Lung microvascular endothelial cell (primary cell): Measurements from ENCODE around the gene SLC20A1. TPM values are rescaled to one million over a fixed set of nuclear protein-coding genes. Genes with fewer than 3 reads are reported as not detected.

Source experiments
- DNase-seq, 2 donors: peaks; one replicate each; pipeline versions ENCODE4 v3.0.0 to v3.0.0-alpha.2; 2010; ENCODE audit warnings: low read depth in 2 of 2
- total RNA-seq: library from RNA; depleted of rRNA; stranded (reverse); fragments of >200 nt; gene quantifications from 2 replicates; pipeline ENCODE4 v1.2.1, GENCODE V29; 2014

The SLC20A1 gene
- total RNA-seq, 1 donor from 2014 or later = 12.9 TPM

GRCh38 chr2:112625474-112626114, 20.1 kb upstream of the SLC20A1 start:
- DNase-seq = no peak

- peak; percentile 73 to 79 for DNase-seq
These were observed 19.1 kb upstream of the SLC20A1 start for GRCh38 chr2:112626604-112627059.

- peak in 1 of 2 donors; percentile 98 for DNase-seq
These were observed 18.4 kb upstream of the SLC20A1 start for GRCh38 chr2:112627060-112628040.

- no peak for DNase-seq
These were observed 16.5 kb upstream of the SLC20A1 start for GRCh38 chr2:112629224-112629623.

- no peak for DNase-seq
These were observed 15.9 kb upstream of the SLC20A1 start for GRCh38 chr2:112629823-112630222.

GRCh38 chr2:112630268-112630667, 15.5 kb upstream of the SLC20A1 start:
- peak in 1 of 2 donors; percentile 24 for DNase-seq

- no peak for DNase-seq
These were observed 12.0 kb upstream of the SLC20A1 start for GRCh38 chr2:112633708-112634107.

GRCh38 chr2:112634153-112634873, 11.4 kb upstream of the SLC20A1 start:
- DNase-seq = no peak

GRCh38 chr2:112634874-112635157, 10.9 kb upstream of the SLC20A1 start:
- no peak for DNase-seq

- DNase-seq = no peak
These were observed 9.0 kb upstream of the SLC20A1 start for GRCh38 chr2:112636605-112637288.

- DNase-seq = no peak
These were observed 8.5 kb upstream of the SLC20A1 start for GRCh38 chr2:112637289-112637660.

GRCh38 chr2:112639936-112640335, 5.8 kb upstream of the SLC20A1 start:
- DNase-seq = no peak

GRCh38 chr2:112640467-112640799, 5.3 kb upstream of the SLC20A1 start:
- DNase-seq = no peak

- peak in 1 of 2 donors; percentile 83 for DNase-seq
These were observed 4.7 kb upstream of the SLC20A1 start for GRCh38 chr2:112640800-112641675.

- DNase-seq = no peak
These were observed 4.0 kb upstream of the SLC20A1 start for GRCh38 chr2:112641701-112642100.

- DNase-seq = no peak
These were observed 3.2 kb upstream of the SLC20A1 start for GRCh38 chr2:112642561-112642960.

GRCh38 chr2:112642966-112643365, 2.8 kb upstream of the SLC20A1 start:
- peak in 1 of 2 donors; percentile 41 for DNase-seq

- no peak for DNase-seq
These were observed 2.3 kb upstream of the SLC20A1 start for GRCh38 chr2:112643488-112643887.

GRCh38 chr2:112644155-112644932, 1.4 kb upstream of the SLC20A1 start:
- DNase-seq = peak; percentile 8 to 27

GRCh38 chr2:112644933-112645309, 818 bp upstream of the SLC20A1 start:
- DNase-seq = peak; percentile 55 to 64
